ENCODE results near the gene UBXN1.

UBXN1 gene, protein sequence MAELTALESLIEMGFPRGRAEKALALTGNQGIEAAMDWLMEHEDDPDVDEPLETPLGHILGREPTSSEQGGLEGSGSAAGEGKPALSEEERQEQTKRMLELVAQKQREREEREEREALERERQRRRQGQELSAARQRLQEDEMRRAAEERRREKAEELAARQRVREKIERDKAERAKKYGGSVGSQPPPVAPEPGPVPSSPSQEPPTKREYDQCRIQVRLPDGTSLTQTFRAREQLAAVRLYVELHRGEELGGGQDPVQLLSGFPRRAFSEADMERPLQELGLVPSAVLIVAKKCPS

DNA sequence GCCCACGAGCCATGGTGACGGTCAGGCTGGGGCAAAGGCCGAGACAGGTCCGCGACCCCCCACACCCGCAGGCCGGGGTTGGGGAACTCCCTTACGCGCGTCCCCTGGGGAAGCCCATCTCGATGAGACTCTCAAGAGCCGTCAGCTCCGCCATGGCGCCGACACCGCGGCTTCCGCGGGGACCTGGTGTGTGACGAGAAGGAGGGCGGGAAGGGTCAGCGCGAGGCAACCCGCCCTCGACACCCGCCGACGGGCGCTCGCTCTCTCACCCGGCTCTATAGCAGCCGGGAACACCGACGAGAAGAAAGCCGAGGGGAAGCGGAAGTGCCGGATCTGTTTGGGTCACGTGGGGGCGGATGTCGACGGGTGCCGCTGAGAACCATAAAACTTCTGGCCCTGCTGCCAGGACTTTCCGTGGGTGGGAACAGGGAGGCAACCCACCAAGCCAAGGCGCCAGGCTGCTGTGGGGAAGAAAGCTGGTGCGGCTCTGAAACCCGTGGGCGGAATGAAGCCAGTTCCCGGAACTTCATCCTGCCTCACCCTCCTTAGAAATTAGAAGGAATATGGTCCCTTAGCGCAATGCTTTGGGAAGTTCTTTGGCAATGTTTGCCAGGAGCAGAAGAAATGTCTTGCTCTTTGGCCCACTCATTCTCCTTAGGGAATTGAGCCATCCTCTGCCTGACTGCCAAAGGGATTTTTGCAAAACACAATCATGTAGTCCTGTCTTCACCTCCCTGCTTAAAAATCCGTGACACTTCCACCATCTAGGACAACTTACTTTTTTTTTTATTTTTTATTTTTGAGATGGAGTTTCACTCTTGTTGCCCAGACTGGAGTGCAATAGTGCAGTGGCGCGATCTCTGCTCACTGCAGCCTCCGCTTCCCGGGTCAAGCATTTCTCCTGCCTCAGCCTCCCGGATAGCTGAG is at the start of gene UBXN1:
TSS of gene UBXN1 (minus strand) at position 304 of the 927 bp plus-strand sequence. CDS start at position 154, 150 bp downstream.
- DNase-seq (ENCODE audit: low spot score): peak; percentile 90

DNA sequence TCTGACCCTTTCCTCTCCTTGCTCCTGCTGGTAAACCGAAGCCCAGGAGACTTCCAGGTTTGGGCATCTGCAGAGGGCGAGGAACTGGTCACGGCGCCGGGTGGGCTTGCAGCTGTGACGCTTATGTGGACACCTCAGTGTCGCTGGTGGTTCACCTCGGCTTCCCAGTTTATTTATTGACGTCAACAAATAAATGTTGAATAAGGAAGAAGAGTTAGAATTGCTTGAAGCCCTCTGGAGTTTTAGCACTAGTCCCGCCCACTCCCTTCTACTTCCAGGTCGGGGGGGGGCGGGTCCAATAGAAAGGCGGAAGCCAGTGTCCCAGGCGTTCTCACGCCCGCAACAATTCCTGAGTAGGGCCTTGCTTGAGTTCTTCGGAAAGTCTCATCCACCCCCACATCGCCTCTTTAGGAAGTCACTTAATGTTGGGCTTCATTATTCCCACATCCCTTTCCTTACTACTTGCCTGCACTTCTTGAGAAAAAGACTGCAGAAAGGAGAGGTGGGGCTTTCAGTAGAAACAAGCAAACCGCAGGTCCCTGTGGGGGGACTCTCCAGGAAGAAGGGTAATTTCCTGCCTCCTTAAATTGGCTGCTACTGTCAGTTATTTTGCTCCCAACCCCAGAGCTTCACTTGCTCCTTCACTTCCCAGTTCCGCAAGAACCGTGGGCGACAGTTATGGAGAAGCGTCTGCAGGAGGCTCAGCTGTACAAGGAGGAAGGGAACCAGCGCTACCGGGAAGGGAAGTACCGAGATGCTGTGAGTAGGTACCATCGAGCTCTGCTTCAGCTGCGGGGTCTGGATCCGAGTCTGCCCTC is 49.5 kb upstream of the UBXN1 start, which contains the start of gene TTC9C:
TSS of gene TTC9C (plus strand) at position 316 of the 818 bp plus-strand sequence. CDS start at position 679, 363 bp downstream.
- DNase-seq (ENCODE audit: low spot score): peak; percentile 95

DNA sequence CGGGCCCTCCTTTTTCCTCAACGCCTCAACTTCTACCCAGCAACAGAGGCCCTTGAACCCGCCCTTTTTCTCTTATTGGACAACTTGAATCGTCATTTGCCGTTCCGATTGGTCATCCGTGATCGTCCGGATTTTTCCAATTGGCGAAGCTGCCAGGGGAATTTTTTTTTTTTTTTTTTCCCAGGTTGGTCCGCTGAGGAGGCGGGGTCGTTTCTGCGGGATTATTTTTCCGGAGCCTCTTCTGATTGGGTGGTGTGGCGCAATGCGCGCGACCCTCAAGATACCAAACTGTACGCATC is 48.9 kb upstream of the UBXN1 start:
- peak; percentile 99 for DNase-seq (ENCODE audit: low spot score)

DNA sequence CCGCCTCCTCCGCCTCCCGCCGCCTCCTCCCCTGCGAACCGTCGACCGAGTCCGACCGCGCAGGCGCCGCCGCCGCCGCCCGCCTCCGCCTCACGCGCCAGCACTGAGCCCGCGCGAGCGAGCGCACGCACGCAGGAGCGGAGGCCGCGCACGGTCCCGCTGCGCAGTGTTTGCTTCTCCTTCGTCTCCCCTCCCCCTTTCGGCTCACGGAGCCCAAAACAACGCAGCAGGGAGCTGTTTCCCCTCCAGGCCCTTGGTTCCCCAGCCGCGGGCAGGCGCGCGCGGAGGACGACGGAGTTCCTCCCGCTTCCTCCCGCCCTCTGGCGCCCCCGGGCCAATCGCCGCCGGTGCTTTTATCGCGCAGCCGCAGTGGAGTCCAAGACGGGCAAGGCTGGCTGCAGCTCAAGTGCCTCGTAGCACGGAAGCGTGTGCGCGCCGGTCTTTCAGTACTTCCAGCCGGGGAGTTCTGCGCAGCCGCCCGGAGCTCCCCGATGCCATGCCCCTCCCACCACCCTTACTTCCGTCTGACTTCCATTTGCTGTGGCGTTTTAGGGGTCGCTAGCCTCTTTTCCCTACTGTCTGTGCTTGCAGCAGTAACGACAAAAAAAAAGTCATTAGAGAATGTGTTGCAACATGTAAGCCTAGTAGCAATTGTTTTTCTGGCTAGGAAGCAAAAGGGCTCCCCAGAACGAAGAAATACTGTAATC is 48.4 kb upstream of the UBXN1 start, which contains the start of gene HNRNPUL2:
TSS of gene HNRNPUL2 (minus strand) at position 293 of the 707 bp plus-strand sequence. CDS start 301 bp downstream, outside the sequence.
- DNase-seq (ENCODE audit: low spot score): peak; percentile 99

DNA sequence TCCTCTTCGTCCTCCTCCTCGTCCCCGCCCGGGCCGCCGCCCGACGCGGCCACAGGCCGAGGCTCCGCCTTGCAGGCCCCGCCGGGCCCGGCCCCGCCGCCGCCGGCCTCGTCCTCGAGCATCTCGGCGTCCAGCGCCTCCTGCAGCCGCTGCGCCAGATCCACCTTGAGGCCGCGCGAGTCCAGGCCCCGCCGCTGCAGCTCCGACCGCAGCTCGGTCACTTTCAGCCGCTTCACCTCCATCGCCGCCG is 48.0 kb upstream of the UBXN1 start:
- DNase-seq (ENCODE audit: low spot score): no peak

DNA sequence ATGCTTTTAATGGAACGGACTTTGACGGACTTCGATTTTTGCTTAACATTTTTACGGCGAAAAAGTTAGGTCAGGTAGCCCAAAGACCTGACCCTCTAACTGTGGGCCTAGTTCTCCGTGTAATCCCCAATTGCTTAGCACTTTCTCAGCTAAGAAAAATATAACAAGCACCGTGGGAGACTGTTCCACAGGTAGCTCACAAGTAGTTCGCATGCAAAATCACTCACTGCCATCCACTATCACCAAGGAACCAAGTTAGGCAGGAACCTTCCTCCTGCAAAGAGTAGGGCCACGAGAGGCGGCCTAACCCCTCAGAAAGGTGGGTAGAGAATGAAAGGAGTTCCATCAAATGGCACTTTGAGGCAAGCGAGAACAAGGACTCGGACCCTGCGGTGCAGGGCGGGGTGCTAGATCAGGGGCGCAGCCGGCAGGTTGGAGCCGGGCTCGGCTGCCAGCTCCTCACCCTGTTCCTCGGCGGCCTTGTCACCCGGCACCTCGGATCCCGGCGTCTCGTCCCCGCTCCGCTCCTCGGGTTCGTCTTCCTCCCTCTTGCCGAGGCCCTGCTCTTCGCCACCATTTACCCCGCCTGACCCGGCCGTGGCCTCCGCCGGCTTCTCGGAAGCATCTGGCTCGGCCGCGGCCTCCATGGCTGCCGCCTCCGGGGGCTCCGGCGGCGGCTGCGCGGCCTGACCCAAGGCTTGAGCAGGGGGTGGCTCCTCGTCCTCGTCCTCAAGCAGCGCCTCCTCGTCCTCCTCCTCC is 47.5 kb upstream of the UBXN1 start:
- DNase-seq (ENCODE audit: low spot score): no peak

DNA sequence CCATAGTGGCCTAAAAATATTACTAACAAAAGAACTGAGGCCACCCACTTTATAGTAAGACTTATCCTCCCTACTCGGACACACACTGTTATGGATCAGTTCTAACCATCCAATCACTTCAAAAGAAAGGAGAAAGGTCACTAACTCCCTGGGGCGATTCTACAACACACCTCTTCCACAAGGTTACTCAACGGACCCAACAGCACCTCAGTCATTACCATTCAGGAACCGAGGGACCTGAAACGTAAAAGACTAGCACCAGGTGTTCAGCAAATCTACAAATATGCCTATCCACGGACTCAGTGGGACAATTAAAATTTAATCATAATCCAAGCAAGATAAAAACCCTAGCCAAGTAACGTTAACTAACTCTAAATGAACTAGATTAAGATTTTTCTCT is 46.8 kb upstream of the UBXN1 start:
- DNase-seq (ENCODE audit: low spot score): no peak

DNA sequence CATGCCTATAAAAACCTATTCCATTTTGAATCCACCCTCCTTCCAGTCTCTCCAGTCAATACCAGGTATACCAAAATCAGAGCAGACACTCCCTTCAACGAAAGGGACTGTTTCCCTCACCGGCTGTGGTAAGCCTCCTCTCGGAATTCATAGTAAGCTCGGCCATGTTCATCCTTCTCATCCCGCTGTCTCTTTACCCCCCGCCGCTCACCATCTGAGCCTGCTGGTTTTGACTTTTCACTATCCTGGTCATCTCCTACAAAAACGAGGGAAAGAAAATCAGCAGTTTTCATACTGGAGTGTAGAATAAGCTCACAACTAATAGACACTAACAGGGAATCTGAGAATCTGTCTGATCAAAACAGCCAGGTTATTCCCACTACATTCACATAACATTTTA is 45.3 kb upstream of the UBXN1 start:
- DNase-seq (ENCODE audit: low spot score): peak; percentile 70

DNA sequence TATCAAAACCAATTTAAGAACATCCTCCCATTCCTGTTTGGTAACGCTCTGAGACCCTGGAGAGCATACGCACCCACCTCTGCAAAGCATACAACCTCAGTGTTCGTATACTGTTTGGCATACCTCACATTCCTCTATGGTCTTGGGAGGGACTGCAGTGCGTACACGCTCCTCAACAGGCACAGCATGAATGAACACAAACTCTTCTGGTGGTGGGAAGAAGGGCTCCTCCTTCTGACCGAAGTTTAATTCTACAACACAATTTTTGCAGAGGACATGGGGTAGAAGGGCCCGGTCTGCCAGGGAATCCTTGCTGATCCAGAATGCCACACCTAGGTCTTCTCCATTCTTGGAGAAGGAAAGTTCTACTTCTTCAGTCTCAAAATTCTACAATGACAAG is 43.1 kb upstream of the UBXN1 start:
- peak; percentile 55 for DNase-seq (ENCODE audit: low spot score)

DNA sequence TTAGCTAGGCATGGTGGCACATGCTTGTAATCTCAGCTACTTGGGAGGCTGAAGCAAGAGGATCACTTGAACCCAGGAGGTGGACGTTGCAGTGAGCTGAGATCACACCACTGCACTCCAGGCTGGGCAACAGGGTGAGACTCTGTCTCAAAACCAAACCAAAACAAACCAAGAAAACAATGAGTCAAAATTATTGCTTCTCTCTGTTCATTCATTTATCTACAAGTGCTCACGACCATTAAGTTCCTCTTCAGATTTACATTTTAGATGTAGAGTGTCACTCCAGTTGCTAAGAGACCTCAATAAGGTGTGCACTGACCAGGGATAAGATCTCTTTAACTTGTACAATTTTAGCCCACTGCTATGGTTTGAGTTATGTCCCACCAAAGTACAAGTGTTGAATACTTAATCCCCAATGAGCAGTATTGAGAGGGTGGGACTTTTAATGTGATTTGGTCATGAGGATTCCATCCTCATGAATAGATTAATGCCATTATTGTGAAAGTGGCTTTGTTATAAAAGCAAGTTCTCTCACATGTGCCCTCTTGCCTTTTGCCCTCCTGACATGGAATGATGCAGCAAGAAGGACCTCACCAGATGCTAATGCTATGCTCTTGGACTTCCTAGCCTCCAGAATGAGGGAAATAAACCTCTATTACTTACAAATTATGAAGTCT is 40.6 kb upstream of the UBXN1 start:
- DNase-seq (ENCODE audit: low spot score): no peak

DNA sequence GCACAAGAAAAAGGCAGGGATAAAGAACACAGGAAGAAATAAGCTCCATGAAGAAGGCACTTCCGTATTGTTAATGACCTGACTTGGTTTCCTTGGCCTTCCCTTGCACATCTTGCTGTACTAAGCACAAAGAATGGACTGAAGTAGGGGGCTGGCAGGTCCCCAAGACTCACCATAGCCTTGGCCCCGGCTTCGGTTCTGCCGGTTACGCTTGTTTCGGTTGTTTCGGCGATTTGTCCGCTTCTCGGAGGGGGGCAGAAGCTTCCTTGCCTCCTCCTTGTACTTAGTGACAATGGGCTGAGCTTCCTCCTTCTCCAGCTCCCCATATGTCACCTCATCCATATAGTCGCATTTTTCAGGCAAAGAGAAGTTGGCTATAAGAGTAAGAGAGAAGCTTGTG is 37.9 kb upstream of the UBXN1 start:
- DNase-seq (ENCODE audit: low spot score): no peak

DNA sequence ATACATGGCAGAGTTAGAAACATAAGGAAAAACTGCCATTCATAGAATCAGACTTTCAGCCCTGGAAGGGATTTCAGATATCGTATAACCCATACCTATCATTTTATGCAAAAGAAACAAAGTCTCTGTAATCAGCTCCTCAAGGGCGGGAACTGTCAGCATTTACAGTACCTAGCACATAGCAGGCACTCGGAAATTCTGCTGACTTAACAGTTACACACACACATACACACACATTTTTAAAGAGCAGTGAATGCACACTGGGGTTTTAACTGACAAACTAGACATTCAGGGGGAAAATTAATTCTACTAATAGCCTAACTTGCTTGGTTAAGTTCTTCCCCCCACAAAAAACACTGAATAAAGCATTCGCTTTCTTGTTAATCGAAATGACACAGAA is 37.3 kb upstream of the UBXN1 start:
- no peak for DNase-seq (ENCODE audit: low spot score)

DNA sequence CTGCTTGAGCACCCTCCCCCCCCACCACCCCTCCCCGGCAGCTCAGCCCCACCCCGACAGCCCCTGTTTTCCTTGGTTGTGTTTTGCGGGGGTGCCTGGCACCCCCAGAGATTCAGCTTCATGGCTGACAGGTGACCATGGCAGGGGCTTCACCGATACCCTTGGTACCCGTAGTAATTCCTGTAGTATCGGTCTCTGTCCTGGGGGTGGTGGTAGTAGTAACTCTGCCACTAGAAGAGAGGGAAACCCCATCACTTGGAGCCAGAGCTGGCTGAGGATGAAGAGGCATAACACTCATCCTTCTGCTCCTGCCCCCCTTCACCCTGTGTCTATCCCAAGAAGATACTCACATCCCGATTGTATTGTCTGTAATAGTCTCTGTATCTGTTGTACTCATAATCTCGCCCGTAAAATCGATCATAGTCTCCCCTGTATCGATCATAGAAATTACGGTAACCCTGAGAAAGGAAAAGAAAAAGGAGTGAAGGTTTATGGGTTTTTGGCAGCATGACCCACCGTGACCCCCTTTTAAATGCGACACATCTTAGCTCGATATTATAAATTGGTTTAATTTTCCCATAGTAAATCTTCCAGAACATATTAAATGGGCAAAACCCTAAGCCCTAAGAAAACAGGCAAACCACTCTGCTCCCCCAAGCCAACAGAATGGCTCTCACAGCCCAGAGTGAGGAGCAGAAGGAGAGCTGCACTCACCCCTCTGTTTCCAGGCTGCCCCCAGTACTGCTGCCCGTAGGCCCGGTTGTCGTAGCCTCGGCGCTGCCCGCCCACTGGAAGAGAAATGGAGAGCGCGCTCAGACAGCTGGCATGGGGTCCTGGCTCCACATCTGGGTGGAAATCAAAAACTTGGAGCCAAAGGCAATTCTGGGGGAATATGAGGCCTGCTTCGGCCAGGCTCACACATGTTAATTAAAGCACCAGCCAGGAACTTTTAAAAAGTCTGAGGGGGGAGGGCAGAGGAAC is 36.6 kb upstream of the UBXN1 start:
- no peak for DNase-seq (ENCODE audit: low spot score)

DNA sequence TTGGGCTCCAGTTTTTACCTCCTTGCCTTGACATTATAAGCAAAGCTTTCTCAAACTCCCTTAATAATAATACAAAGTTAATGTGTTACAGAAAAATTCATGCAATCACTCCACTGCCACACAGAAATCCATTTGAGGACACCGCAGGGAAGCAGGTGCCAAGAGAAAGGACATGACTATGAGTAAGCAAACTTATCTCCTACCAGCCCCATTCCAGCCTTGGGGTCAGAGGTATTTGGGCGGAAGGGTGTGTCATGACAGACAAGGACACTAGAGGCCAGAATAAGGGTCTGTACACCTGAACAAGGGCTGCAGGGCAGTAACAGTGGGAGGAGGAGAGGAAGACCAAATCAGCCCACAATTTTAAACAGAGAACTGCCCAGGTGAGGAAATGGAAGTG is 34.5 kb upstream of the UBXN1 start:
- DNase-seq (ENCODE audit: low spot score): no peak

DNA sequence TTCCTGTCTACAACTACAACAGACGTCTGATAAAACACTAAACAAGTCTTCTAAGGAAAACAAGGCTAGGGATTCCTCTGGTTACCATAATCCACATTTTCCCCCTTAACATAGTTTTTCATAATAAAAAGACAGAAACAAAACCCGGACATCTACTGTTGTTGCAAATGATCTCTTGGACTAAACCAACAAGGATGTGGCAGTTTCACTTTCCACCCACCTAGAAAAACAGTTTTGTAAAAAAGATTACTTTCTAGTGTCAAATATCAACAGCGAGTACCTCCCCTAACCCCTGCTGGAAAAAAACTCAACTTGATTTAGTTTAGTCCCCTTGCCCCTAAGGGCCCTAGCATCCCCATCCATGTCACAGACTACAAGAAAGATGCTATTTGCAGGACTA is 34.0 kb upstream of the UBXN1 start:
- DNase-seq (ENCODE audit: low spot score): no peak

DNA sequence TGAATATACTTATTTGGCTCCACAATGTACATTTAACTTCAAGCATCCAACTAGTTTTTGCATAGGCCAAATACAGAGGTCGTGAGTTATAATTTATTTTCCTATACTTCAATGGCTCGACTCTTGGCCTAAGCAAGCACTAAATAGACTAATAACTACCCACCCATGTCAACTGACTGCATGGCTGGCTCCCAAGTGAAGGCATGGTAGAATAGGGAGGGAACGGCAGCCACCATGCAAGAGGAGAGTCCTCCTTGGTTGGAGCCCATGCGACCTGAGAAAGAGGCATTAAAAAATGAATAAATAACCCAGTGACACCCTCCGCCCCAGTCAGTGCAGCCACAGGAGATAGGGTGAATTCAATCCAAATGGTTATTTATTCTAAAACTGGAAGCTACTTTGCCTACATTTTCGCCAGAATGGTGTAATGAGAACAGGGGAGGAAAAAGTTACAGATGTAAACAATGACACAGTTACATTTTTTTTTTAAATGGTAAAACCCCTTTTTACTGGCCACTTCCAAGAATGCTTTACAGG is 33.5 kb upstream of the UBXN1 start:
- DNase-seq (ENCODE audit: low spot score): no peak

DNA sequence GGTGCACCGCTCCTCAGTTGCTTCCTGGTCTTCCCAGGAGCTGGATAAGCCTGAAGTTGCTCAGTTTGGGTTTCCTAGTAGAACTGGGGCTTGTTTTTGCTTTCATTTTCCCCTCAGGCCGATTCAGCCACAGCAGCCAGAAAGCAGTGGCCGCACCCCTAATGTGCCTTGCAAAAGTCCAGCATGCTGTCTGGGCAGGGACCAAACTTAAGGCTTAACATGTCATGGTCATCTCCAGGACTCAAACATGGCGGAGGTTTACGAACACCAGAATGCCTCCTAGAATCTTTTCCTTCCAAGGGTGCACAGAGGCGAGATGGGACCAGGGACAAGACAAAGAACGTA is 31.1 kb upstream of the UBXN1 start:
- peak; percentile 55 for DNase-seq (ENCODE audit: low spot score)

DNA sequence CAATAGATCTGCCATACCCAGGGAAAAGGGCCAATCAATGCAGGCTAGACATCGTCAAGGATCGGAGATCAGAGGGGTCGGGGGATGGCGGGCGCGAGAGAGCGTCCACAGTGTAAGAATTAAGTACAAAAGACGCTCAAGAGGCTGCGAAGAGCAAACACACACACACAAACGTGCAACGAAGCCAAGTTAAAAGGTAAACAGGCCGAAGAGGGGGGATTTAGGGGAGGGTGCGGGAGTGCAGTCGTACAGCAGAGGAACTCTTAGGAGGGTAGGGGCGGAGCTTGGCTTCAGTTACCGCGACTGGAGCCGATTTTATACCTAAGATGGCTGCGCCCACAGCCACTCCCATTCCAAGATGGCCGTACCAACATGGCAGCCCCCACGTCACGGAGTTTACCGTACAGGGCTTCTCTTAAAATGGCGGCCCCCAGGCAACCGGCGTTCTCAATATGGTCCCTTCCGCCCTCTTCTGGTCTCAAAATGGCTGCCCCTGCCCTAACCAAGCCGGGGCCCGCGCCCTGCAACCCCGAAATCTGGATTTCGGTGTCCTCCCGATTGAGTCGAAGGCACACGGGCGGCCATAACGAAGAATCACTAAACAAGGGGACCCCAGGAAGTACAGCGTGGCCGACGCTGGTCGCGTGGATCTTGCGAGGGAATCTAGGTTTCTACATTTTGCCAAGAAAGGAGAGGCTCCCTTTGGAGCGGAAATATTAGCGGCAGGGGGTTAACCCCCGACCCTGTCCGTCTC is 30.6 kb upstream of the UBXN1 start:
- peak; percentile 99 for DNase-seq (ENCODE audit: low spot score)
